Measurements from ENCODE around the gene SLMAP.

The SLMAP gene

GRCh38 chr3:57893668-57894067, 137.6 kb downstream of the SLMAP start:
- no peak for DNase-seq (ENCODE audit: low read depth)

GRCh38 chr3:57896031-57896430, 139.9 kb downstream of the SLMAP start:
- DNase-seq (ENCODE audit: low read depth): no peak

- DNase-seq (ENCODE audit: low read depth): no peak
Observed at GRCh38 chr3:57896691-57897090, 140.6 kb downstream of the SLMAP start.

- DNase-seq (ENCODE audit: low read depth): no peak
Observed at GRCh38 chr3:57900786-57901185, 144.7 kb downstream of the SLMAP start.

- DNase-seq (ENCODE audit: low read depth): no peak
Observed at GRCh38 chr3:57903124-57903890, 147.2 kb downstream of the SLMAP start.

- DNase-seq (ENCODE audit: low read depth): no peak
Observed at GRCh38 chr3:57910990-57911389, 154.9 kb downstream of the SLMAP start.

- no peak for DNase-seq (ENCODE audit: low read depth)
Observed at GRCh38 chr3:57911593-57911992, 155.5 kb downstream of the SLMAP start.

- DNase-seq (ENCODE audit: low read depth): no peak
Observed at GRCh38 chr3:57917601-57918000, 161.5 kb downstream of the SLMAP start.

- DNase-seq (ENCODE audit: low read depth): peak; percentile 63
Observed at GRCh38 chr3:57918123-57918837, 162.2 kb downstream of the SLMAP start.

- DNase-seq (ENCODE audit: low read depth): no peak
Observed at GRCh38 chr3:57919987-57920386, 163.9 kb downstream of the SLMAP start.

GRCh38 chr3:57923101-57923500, 167.0 kb downstream of the SLMAP start:
- DNase-seq (ENCODE audit: low read depth): no peak

GRCh38 chr3:57923752-57924151, 167.6 kb downstream of the SLMAP start:
- no peak for DNase-seq (ENCODE audit: low read depth)

GRCh38 chr3:57927166-57927565, 171.1 kb downstream of the SLMAP start:
- no peak for DNase-seq (ENCODE audit: low read depth)

- DNase-seq (ENCODE audit: low read depth): no peak
Observed at GRCh38 chr3:57927916-57928315, 171.8 kb downstream of the SLMAP start.

- DNase-seq (ENCODE audit: low read depth): no peak
Observed at GRCh38 chr3:57928511-57928910, 172.4 kb downstream of the SLMAP start.

GRCh38 chr3:57929988-57930387, 173.9 kb downstream of the SLMAP start:
- DNase-seq (ENCODE audit: low read depth): no peak

- no peak for DNase-seq (ENCODE audit: low read depth)
Observed at GRCh38 chr3:57933602-57934001, 177.5 kb downstream of the SLMAP start.

GRCh38 chr3:57934373-57934772, 178.3 kb downstream of the SLMAP start:
- DNase-seq (ENCODE audit: low read depth): no peak

GRCh38 chr3:57935539-57935938, 179.4 kb downstream of the SLMAP start:
- DNase-seq (ENCODE audit: low read depth): no peak

- no peak for DNase-seq (ENCODE audit: low read depth)
Observed at GRCh38 chr3:57937092-57937491, 181.0 kb downstream of the SLMAP start.

GRCh38 chr3:57939775-57940174, 183.7 kb downstream of the SLMAP start:
- no peak for DNase-seq (ENCODE audit: low read depth)

GRCh38 chr3:57942388-57942787, 186.3 kb downstream of the SLMAP start:
- no peak for DNase-seq (ENCODE audit: low read depth)

GRCh38 chr3:57942872-57943283, 186.8 kb downstream of the SLMAP start:
- no peak for DNase-seq (ENCODE audit: low read depth)

All from HS-5 (cell line).